Loucy (cell line): ENCODE results near the gene OR2A1.
"Not testable (repeated sequence)": the region's sequence is repeated elsewhere in the genome, so short reads cannot be mapped to it uniquely, and the experiment has no call there.

ENCODE experiments used
- H2AFZ ChIP-seq: fragments of 200-600 bp; sonication (generic); 2 replicates; pipeline ENCODE4 v1.6.0; 2016; ENCODE audit warnings: antibody characterized with exemption, mild to moderate bottlenecking, low read length, moderate library complexity
- H3F3A ChIP-seq: fragments of 200-600 bp; 2 replicates; pipeline ENCODE4 v1.6.0; 2016; ENCODE audit warnings: antibody characterized with exemption, low read depth, mild to moderate bottlenecking
- H3K27me3 ChIP-seq: fragments of 200-600 bp; sonication (generic); 2 replicates; pipeline ENCODE4 v1.6.1; 2014; ENCODE audit warnings: low read length, mild to moderate bottlenecking; ENCODE audit not compliant: insufficient read depth, poor library complexity, severe bottlenecking
- H3K36me3 ChIP-seq: fragments of 200-600 bp; sonication (generic); 2 replicates; pipeline ENCODE4 v1.6.1; 2016; ENCODE audit warnings: low read length; ENCODE audit not compliant: insufficient read depth
- H3K4me1 ChIP-seq: fragments of 200-600 bp; sonication (generic); 2 replicates; pipeline ENCODE4 v1.5.1; 2014; ENCODE audit warnings: low read length, mild to moderate bottlenecking; ENCODE audit not compliant: insufficient read depth, poor library complexity, severe bottlenecking
- H3K4me2 ChIP-seq: fragments of 200-600 bp; sonication (generic); 2 replicates; pipeline ENCODE4 v1.6.0; 2014; ENCODE audit warnings: antibody characterized with exemption, low read length, low read depth, mild to moderate bottlenecking; ENCODE audit not compliant: poor library complexity, severe bottlenecking
- H3K4me3 ChIP-seq: fragments of 200-600 bp; sonication (generic); 2 replicates; pipeline ENCODE4 v1.5.1; 2014; ENCODE audit warnings: low read length, mild to moderate bottlenecking, mixed read lengths; ENCODE audit not compliant: poor library complexity, severe bottlenecking
- H3K79me2 ChIP-seq: fragments of 200-600 bp; sonication (generic); 2 replicates; pipeline ENCODE4 v1.6.1; 2014; ENCODE audit warnings: low read length; ENCODE audit not compliant: insufficient read depth
- H3K9ac ChIP-seq: fragments of 200-600 bp; sonication (generic); 2 replicates; pipeline ENCODE4 v1.6.0; 2014; ENCODE audit warnings: mild to moderate bottlenecking, low read depth, low read length, moderate library complexity; ENCODE audit not compliant: poor library complexity, severe bottlenecking
- H3K9me2 ChIP-seq: fragments of 200-600 bp; sonication (generic); replicated peaks from 2 replicates; pipeline ENCODE4 v1.6.1; 2016; ENCODE audit warnings: low read depth, low read length, mixed read lengths
- H3K9me3 ChIP-seq: fragments of 200-600 bp; sonication (generic); 2 replicates; pipeline ENCODE4 v1.6.1; 2014; ENCODE audit warnings: mild to moderate bottlenecking, antibody characterized with exemption, low read length, low read depth; ENCODE audit not compliant: insufficient read depth
- H4K20me1 ChIP-seq: fragments of 200-600 bp; sonication (generic); 2 replicates; pipeline ENCODE4 v1.6.0; 2014; ENCODE audit warnings: antibody characterized with exemption, low read length, mild to moderate bottlenecking; ENCODE audit not compliant: insufficient read depth, poor library complexity, severe bottlenecking

OR2A1 gene

DNA sequence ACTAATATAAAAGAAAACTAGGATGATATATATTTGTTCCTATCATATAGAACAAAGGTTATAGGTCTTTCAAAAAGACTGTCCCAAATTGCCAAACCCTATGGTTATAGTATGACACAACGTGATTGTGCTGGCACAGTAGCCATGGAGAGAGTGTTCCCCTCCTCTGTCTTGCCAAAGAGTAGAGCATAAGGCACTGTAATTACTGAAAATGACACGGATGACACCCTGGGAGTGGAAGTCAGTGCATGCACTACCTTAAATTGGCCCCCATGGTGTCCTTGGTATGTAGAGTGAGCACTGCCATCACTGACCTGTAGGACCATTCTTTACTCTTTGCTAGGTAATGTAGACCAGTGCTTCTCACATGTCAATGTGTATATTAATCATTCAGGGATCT, 7.1 kb upstream of the OR2A1 start:
- not testable (repeated sequence) for H3K4me1 ChIP-seq, H3K9ac ChIP-seq, H3K9me3 ChIP-seq, H3K79me2 ChIP-seq, H3K4me2 ChIP-seq, H3F3A ChIP-seq, H4K20me1 ChIP-seq, H3K9me2 ChIP-seq, H2AFZ ChIP-seq, H3K36me3 ChIP-seq, H3K27me3 ChIP-seq, H3K4me3 ChIP-seq

DNA sequence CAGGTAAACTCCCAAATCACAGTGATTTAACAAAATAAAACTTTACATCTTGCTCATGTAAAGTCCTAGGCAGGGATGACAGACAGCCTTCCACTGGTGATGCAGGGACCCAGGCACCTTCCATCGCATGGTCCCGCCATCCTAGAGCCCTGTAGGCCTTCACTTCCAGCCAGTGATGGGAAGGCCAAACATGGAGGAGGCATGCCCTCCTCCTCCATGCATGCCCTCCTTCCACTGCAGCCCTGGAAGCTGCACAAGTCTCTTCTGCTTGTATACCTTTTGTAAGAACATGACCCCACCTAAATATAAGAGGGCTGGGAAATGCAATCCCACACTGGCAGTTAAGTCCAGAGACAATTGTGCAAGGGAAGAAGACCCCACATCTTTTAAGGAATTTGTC, 2.5 kb upstream of the OR2A1 start:
- H3K27me3 ChIP-seq, H3K36me3 ChIP-seq, H3F3A ChIP-seq, H3K9ac ChIP-seq, H3K9me3 ChIP-seq, H2AFZ ChIP-seq, H3K4me1 ChIP-seq, H3K79me2 ChIP-seq, H3K9me2 ChIP-seq, H3K4me3 ChIP-seq, H3K4me2 ChIP-seq, H4K20me1 ChIP-seq: not testable (repeated sequence)

DNA sequence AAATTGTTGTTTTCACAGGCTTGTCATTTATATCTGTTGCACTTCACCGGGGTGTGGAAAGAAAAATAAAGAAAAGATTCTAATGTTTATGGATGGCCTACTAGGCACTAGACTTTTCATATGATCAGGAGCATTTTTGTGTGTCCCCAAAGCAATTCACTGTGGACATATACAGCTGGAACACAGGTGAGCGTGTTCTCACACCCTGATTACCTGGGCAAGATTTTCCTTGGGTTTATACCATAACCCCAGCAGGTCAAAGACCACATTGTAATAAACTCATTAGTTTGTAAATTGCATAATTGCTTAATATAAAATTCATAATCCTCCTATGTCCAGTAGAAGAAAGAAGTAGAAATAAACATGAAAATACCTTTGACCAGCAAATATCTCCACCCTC, 1.0 kb upstream of the OR2A1 start:
- not testable (repeated sequence) for H3K9me3 ChIP-seq, H3K36me3 ChIP-seq, H2AFZ ChIP-seq, H3K4me3 ChIP-seq, H3K4me1 ChIP-seq, H3K27me3 ChIP-seq, H3K4me2 ChIP-seq, H3K9me2 ChIP-seq, H3F3A ChIP-seq, H3K9ac ChIP-seq, H3K79me2 ChIP-seq, H4K20me1 ChIP-seq

- not testable (repeated sequence) for H3K9me2 ChIP-seq, H3K4me1 ChIP-seq, H4K20me1 ChIP-seq, H3K27me3 ChIP-seq, H3F3A ChIP-seq, H3K4me3 ChIP-seq, H3K4me2 ChIP-seq, H2AFZ ChIP-seq, H3K36me3 ChIP-seq, H3K9ac ChIP-seq, H3K9me3 ChIP-seq, H3K79me2 ChIP-seq
Observed at GRCh38 chr7:144317537-144317936, 5.3 kb downstream of the OR2A1 start.

- not testable (repeated sequence) for H3K4me2 ChIP-seq, H3F3A ChIP-seq, H4K20me1 ChIP-seq, H2AFZ ChIP-seq, H3K9ac ChIP-seq, H3K4me3 ChIP-seq, H3K4me1 ChIP-seq, H3K36me3 ChIP-seq, H3K27me3 ChIP-seq, H3K9me3 ChIP-seq, H3K79me2 ChIP-seq, H3K9me2 ChIP-seq
Observed at GRCh38 chr7:144319547-144319946, 7.3 kb downstream of the OR2A1 start.

DNA sequence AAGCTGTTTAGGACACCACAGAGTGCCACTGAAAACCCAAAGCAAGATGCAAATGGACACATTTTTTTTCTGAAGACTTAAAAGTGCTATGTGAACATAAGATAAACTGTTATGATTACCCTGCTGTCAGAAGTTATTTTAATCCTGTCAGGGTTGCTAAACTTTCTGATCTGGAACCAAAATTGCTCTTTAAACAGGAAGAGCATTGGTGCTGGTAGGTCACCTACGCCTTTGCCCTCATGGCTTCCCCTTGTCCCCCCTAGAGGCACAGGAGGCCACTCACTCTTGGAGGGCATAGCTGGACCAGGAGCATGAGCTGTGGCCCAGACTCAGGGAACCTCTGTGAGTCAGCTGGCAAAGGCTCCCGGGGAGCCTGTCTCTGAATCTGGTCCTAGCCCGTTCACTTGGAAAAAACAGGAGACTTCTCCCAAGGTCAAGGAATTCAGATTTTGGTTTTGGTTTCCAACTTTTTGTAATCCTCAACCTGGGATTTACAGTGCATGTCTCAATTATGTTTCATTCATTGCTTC, 9.5 kb downstream of the OR2A1 start:
- H2AFZ ChIP-seq, H3K9ac ChIP-seq, H3F3A ChIP-seq, H3K4me2 ChIP-seq, H3K36me3 ChIP-seq, H3K4me1 ChIP-seq, H4K20me1 ChIP-seq, H3K79me2 ChIP-seq, H3K9me3 ChIP-seq, H3K27me3 ChIP-seq, H3K4me3 ChIP-seq, H3K9me2 ChIP-seq: not testable (repeated sequence)

DNA sequence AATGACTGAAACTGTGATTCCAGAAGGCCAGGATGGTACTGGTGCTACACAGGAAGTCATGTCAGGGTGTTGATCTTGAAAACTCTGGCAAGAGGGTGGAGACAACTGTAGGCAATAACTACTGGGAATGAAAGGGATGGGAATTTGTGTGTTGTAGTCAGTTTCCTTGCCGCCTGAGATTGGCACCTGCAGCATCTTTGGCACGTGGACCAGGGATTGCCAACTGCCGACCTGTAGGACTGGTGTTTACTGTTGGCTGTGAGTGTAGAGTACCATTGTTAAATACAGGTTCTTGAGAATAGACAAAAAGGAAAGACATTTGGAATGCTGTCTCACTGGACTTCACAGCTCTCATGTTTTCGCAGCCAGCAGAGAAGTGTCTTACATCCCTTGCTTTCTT, 11.1 kb downstream of the OR2A1 start:
- not testable (repeated sequence) for H3K4me2 ChIP-seq, H3K79me2 ChIP-seq, H3K9me2 ChIP-seq, H3K9me3 ChIP-seq, H3K9ac ChIP-seq, H4K20me1 ChIP-seq, H3F3A ChIP-seq, H3K4me3 ChIP-seq, H3K36me3 ChIP-seq, H3K4me1 ChIP-seq, H2AFZ ChIP-seq, H3K27me3 ChIP-seq

DNA sequence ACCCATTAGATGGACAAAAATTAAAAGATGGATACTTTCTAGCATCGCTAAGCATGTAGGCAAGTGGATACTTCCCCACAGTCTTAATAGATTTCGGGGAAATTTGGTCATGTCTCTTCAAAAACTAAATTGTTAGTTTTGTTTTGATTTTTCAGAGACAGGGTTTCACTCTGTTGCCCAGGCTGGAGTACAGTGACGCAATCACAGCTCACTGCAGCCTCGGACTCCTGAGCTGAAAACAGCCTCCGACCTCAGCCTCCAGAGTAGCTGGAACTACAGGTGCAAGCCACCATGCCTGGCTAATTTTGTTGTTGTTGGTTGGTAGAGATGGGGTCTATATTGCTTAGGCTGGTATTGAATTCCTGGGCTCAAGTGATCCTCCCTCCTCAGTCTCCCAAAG, 13.6 kb downstream of the OR2A1 start:
- not testable (repeated sequence) for H3K36me3 ChIP-seq, H4K20me1 ChIP-seq, H3K9me3 ChIP-seq, H3K4me1 ChIP-seq, H3K4me3 ChIP-seq, H3F3A ChIP-seq, H2AFZ ChIP-seq, H3K9ac ChIP-seq, H3K27me3 ChIP-seq, H3K79me2 ChIP-seq, H3K4me2 ChIP-seq, H3K9me2 ChIP-seq
